IMR-90 (cell line): ENCODE results near the gene CDH26. TPM values are rescaled to one million over a fixed set of nuclear protein-coding genes. Genes with fewer than 3 reads are reported as not detected.

ENCODE experiments used
- ATAC-seq: fragments of 200-7000 bp; cut with Tn5 transposase; 2 replicates; pipeline ENCODE4 v1.9.1; 2020; ENCODE audit warnings: low read depth, mild to moderate bottlenecking, moderate library complexity
- BruUV-seq: library from RNA; stranded (reverse); fragments of 400-500 nt; replicated peaks from 2 replicates; lab custom pipeline; 2021; lab: Mats Ljungman, UMichigan
- CTCF ChIA-PET: fragments of 300-600 bp; formaldehyde crosslinking; extraction: SDS; loops from one replicate; lab custom pipeline; 2021; ENCODE audit warnings: antibody characterized with exemption; lab: Yijun Ruan, JAX
- POLR2A ChIA-PET: fragments of 300-600 bp; sonication (Branson Sonifier 250); formaldehyde crosslinking; loops from one replicate; lab custom pipeline; 2022; ENCODE audit warnings: antibody characterized with exemption; ENCODE audit not compliant: unreplicated experiment; lab: Charles Lee
- DNase-seq: peaks from one replicate; pipeline ENCODE4 v3.0.0; 2013
- H2AFZ ChIP-seq: replicated peaks from 2 replicates; pipeline ENCODE3; 2013; ENCODE audit warnings: low read length, mild to moderate bottlenecking; ENCODE audit not compliant: poor library complexity
- H2AK5ac ChIP-seq: 2 replicates; pipeline ENCODE4 v1.6.1; 2013; ENCODE audit warnings: low read depth, low read length, inconsistent platforms
- H2AK9ac ChIP-seq: replicated peaks from 2 replicates; pipeline ENCODE3; 2013; ENCODE audit warnings: mild to moderate bottlenecking, low read depth, low read length, moderate library complexity; ENCODE audit not compliant: poor library complexity
- H2BK120ac ChIP-seq: 2 replicates; pipeline ENCODE4 v1.6.1; 2013; ENCODE audit warnings: low read depth, low read length, inconsistent platforms
- H2BK15ac ChIP-seq: 3 replicates; pipeline ENCODE4 v1.6.1; 2013; ENCODE audit warnings: low read depth, low read length, inconsistent platforms
- H2BK20ac ChIP-seq: 2 replicates; pipeline ENCODE4 v1.6.1; 2013; ENCODE audit warnings: low read depth, mild to moderate bottlenecking, inconsistent platforms, low read length, moderate library complexity
- H2BK5ac ChIP-seq: 2 replicates; pipeline ENCODE4 v1.6.1; 2013; ENCODE audit warnings: mild to moderate bottlenecking, low read depth, low read length, inconsistent platforms; ENCODE audit not compliant: poor library complexity, severe bottlenecking
- H3K14ac ChIP-seq: replicated peaks from 2 replicates; pipeline ENCODE4 v1.6.1; 2013; ENCODE audit warnings: low read depth, low read length, inconsistent platforms
- H3K18ac ChIP-seq: 2 replicates; pipeline ENCODE4 v1.6.1; 2013; ENCODE audit warnings: low read depth, low read length, control low read depth
- H3K23ac ChIP-seq: 2 replicates; pipeline ENCODE4 v1.6.1; 2013; ENCODE audit warnings: low read depth, low read length, inconsistent platforms
- H3K27ac ChIP-seq: 2 replicates; pipeline ENCODE4 v1.5.1; 2013; ENCODE audit warnings: mild to moderate bottlenecking, control low read depth, low read length; ENCODE audit not compliant: insufficient read depth
- H3K27me3 ChIP-seq: 2 replicates; pipeline ENCODE4 v1.6.1; 2013; ENCODE audit warnings: low read length; ENCODE audit not compliant: control insufficient read depth, insufficient read depth
- H3K36me3 ChIP-seq: 2 replicates; pipeline ENCODE4 v1.6.1; 2013; ENCODE audit warnings: low read length, mixed read lengths; ENCODE audit not compliant: control insufficient read depth, insufficient read depth
- H3K4ac ChIP-seq: 2 replicates; pipeline ENCODE4 v1.6.1; 2013; ENCODE audit warnings: low read depth, low read length, inconsistent platforms
- H3K4me1 ChIP-seq: 2 replicates; pipeline ENCODE4 v1.6.1; 2013; ENCODE audit warnings: low read length, mixed read lengths; ENCODE audit not compliant: control insufficient read depth, insufficient read depth
- H3K4me2 ChIP-seq: 2 replicates; pipeline ENCODE4 v1.6.1; 2013; ENCODE audit warnings: low read depth, mild to moderate bottlenecking, control low read depth, low read length, moderate library complexity
- H3K4me3 ChIP-seq: 2 replicates; pipeline ENCODE4 v1.5.1; 2013; ENCODE audit warnings: low read depth, mild to moderate bottlenecking, control low read depth, low read length, moderate library complexity; ENCODE audit not compliant: insufficient read depth
- H3K56ac ChIP-seq: 2 replicates; pipeline ENCODE4 v1.6.1; 2013; ENCODE audit warnings: low read length, inconsistent platforms; ENCODE audit not compliant: insufficient read depth; ENCODE audit errors: extremely low read depth
- H3K79me1 ChIP-seq, 2 experiments: 2 replicates each; pipeline ENCODE4 v1.6.1; 2013; ENCODE audit warnings: low read length in 2 of 2, inconsistent platforms in 1 of 2, low read depth in 1 of 2
- H3K9ac ChIP-seq: 2 replicates; pipeline ENCODE4 v1.6.1; 2013; ENCODE audit warnings: low read depth, low read length, control low read depth
- H3K9me1 ChIP-seq: 2 replicates; pipeline ENCODE4 v1.6.1; 2013; ENCODE audit warnings: low read length, inconsistent platforms; ENCODE audit not compliant: insufficient read depth
- H3K9me3 ChIP-seq: 2 replicates; pipeline ENCODE4 v1.6.1; 2013; ENCODE audit warnings: low read length; ENCODE audit not compliant: control insufficient read depth, insufficient read depth
- H4K20me1 ChIP-seq: 2 replicates; pipeline ENCODE4 v1.6.1; 2013; ENCODE audit warnings: low read length, inconsistent platforms; ENCODE audit not compliant: insufficient read depth
- H4K5ac ChIP-seq: 2 replicates; pipeline ENCODE4 v1.6.1; 2013; ENCODE audit warnings: mild to moderate bottlenecking, low read depth, low read length, control low read depth
- H4K8ac ChIP-seq, 2 experiments: 2 replicates each; pipeline ENCODE4 v1.6.1; 2013; ENCODE audit warnings: low read depth in 2 of 2, low read length in 2 of 2, control low read depth in 1 of 2, inconsistent platforms in 1 of 2
- H4K91ac ChIP-seq: 2 replicates; pipeline ENCODE4 v1.6.1; 2013; ENCODE audit warnings: low read depth, low read length, inconsistent platforms; ENCODE audit not compliant: insufficient read depth
- CHD1 ChIP-seq: IDR thresholded peaks from 2 replicates; pipeline ENCODE4 v1.6.1; 2012; ENCODE audit warnings: low read depth, low read length, improper control_type of control experiment
- MAZ ChIP-seq: IDR thresholded peaks from 2 replicates; pipeline ENCODE4 v1.6.1; 2012; ENCODE audit warnings: low read depth, mild to moderate bottlenecking, low read length, improper control_type of control experiment, moderate library complexity, borderline replicate concordance
- MXI1 ChIP-seq: IDR thresholded peaks from 2 replicates; pipeline ENCODE4 v1.6.1; 2012; ENCODE audit warnings: low read depth, mild to moderate bottlenecking, low read length, moderate library complexity, borderline replicate concordance
- RAD21 ChIP-seq: IDR thresholded peaks from 2 replicates; pipeline ENCODE4 v1.6.1; 2012; ENCODE audit warnings: low read length, improper control_type of control experiment
- RFX5 ChIP-seq: IDR thresholded peaks from 2 replicates; pipeline ENCODE4 v1.8.0; 2012; ENCODE audit warnings: low read depth, mild to moderate bottlenecking, low read length, moderate library complexity
- WGBS, 2 experiments: methylation state at CpG; one replicate each; pipeline versions ENCODE4 v1.1.5 to v1.1.7; 2013; ENCODE audit warnings: missing lambda C conversion rate in 2 of 2; ENCODE audit not compliant: insufficient read length in 1 of 2; ENCODE audit errors: extremely low coverage in 2 of 2; 5-methylcytosine and 5-hydroxymethylcytosine counted together
- dilution Hi-C: fragments of 300-500 bp; cut with HindIII; formaldehyde crosslinking; loops from one replicate; pipeline ENCODE4 v1.14.3; 2018; ENCODE audit warnings: low sequenced_read_pairs; ENCODE audit not compliant: unreplicated experiment
- in situ Hi-C: fragments of 300-500 bp; cut with MboI; formaldehyde crosslinking; loops from 3 replicates; pipeline ENCODE4 v1.14.3; 2019; ENCODE audit warnings: low sequenced_read_pairs, inconsistent platforms, mixed read lengths
- intact Hi-C: fragments of 100-400 bp; cut with micrococcal nuclease; formaldehyde crosslinking; loops from 2 replicates; pipeline ENCODE4 v1.10.0; 2022
- polyA plus RNA-seq, 3 experiments: library from polyadenylated mRNA; depleted of rRNA; stranded (reverse); fragments of >200 nt; gene quantifications; 2 replicates each; pipeline ENCODE4 v1.2.3, GENCODE V29; 2012; ENCODE audit warnings: low replicate concordance in 1 of 3
- total RNA-seq: library from RNA; depleted of rRNA; stranded (reverse); fragments of >200 nt; gene quantifications from 2 replicates; pipeline ENCODE4 v1.2.3, GENCODE V29; 2012

Gene CDH26
- total and polyA plus RNA-seq, 2 of the 4 experiments (the other 2 are of a cell fraction), result not detected

DNA sequence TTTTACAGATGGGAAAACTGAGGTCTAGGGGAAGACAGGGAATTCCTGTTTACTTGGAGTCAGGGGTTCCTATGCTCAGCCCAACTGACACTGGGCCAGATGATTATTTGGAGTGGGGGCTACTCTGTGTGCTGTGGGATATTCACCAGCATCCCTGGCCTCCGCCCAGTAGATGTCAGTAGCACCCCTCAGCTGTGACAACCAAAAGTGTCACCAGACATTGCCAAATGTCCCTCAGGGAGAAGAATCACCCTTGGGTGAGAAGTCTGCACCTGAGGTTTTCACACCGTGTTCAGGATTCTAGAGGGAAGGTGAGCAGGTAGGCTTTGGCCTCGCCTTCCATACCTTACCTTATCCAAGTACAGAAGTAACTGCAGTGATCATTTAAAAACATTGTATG, 27.6 kb downstream of the CDH26 start:
- Histone ChIP-seq H3K36me3 (no peaks in the 10 kb centered on the region), H3K27me3 (peaks cover 2% of the 10 kb centered on the region; the same call in 1 of the 2 replicates), H3K56ac (no peak overlapping the region), H3K9ac (no peak overlapping the region), H2BK20ac (no peak overlapping the region), H3K4me3 (no peak overlapping the region), H3K9me1 (no peaks in the 10 kb centered on the region), H2BK5ac (no peak overlapping the region), H4K8ac (no peak overlapping the region), H4K20me1 (no peaks in the 10 kb centered on the region), H3K9me3 (no peaks in the 10 kb centered on the region), H2BK120ac (no peak overlapping the region), H4K91ac (no peak overlapping the region), H3K14ac (no peak overlapping the region), H3K4ac (no peak overlapping the region), H3K27ac (no peak overlapping the region), H3K79me1 (no peaks in the 10 kb centered on the region), H2AK5ac (no peak overlapping the region), H3K18ac (no peak overlapping the region), H2AFZ (no peak overlapping the region), H3K4me1 (no peaks in the 10 kb centered on the region), H3K4me2 (no peak overlapping the region), H2BK15ac (no peak overlapping the region), H3K23ac (no peak overlapping the region), H4K5ac (no peak overlapping the region), H2AK9ac (no peak overlapping the region)
- TF ChIP-seq CHD1 (no peak), MXI1 (no peak), RAD21 (no peak), RFX5 (no peak), MAZ (no peak)
- ChIA-PET CTCF (no interaction called here), POLR2A (no interaction called here)
- DNase-seq, result no peak
- dilution Hi-C loops, result no loop called here
- in situ Hi-C loops, result no loop called here
- intact Hi-C loops, result no loop called here
- WGBS, 2 experiments, result no CpG with 5 or more reads among the region's 3 CpGs
- no TSS peak for BruUV-seq
- ATAC-seq, result no peak
